ENCODE data around the gene PHF23. TPM values are rescaled to one million over a fixed set of nuclear protein-coding genes. Genes with fewer than 3 reads are reported as not detected.

The PHF23 gene
- total RNA-seq, 1 experiment from 2014 or later: 45.8 TPM

DNA sequence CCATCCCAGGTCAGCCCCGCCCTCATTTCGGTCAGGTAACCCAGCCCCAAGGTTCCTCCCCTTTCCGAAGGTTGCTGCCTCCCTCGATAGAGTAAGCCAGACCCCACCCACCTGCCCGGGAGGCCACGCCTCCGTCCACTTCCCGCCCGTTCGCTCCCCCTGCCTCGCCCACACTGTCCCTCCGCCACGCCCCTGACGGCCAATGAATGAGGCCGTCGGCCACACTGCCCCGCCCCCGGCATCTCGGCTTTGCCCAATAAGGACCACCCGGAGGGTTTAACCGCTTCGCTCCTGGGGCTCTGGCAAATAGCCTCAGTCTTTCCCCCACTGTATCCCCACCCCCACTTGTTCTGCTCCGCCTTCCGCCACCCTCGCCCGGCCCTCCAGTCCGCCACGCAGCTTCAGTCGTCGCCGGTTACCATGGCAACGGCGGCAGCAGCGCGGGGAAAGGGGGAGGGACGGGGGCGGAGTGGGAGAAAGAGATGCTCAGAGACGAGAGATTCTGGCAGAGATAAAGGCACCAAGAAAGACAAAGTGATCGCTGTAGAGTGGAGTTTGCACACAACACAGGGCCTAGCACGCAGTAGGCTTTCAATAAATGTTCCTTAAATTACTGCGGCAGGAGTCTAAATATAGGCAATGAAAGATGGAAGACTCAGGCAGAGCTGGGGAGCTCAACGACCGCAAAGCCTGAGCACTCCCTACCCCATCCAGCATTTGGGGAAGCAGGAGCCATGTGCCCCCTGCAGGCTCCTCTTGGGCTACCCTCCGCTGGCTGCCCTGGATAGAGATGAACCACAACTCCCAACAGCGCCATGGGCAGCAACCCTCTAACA lies 24.7 kb downstream of the PHF23 start:
- POLR2A ChIA-PET: interaction anchor here (0.7 to 1.1 kb wide), 5 partner anchors 14 to 221 kb away, joined by 3 to 6 read pairs (median 3); no protein-coding TSS in a partner anchor
- Mint-ChIP-seq H3K27ac (peak overlapping the region; percentile 98), H3K4me3 (peak overlapping the region; percentile 86), H3K36me3 (no peaks in the 10 kb centered on the region), H3K4me1 (peaks cover 61% of the 10 kb centered on the region), H3K9me3 (no peaks in the 10 kb centered on the region), H3K27me3 (ENCODE audit: low read depth) (peaks cover 4% of the 10 kb centered on the region; the same call in 1 of the 2 replicates)
- TF ChIP-seq ZNF121 (CRISPR knock-in tag; IDR thresholded peaks at IDR 0.05) (no peak), NFYB (CRISPR knock-in tag; conservative IDR thresholded peaks at IDR 0.05; ENCODE audit: low read depth) (peak; percentile 71), TEAD1 (CRISPR knock-in tag; IDR thresholded peaks at IDR 0.05) (no peak; the same call in 1 of the 2 replicates), ZNF396 (CRISPR knock-in tag; IDR thresholded peaks at IDR 0.05; ENCODE audit: borderline replicate concordance) (no peak), ZNF138 (CRISPR knock-in tag; conservative IDR thresholded peaks at IDR 0.05) (no peak), SP1 (CRISPR knock-in tag; conservative IDR thresholded peaks at IDR 0.05) (peak; percentile 92), CREB1 (CRISPR knock-in tag; IDR thresholded peaks at IDR 0.05) (no peak)
- TF ChIP-seq, protein P1, sequence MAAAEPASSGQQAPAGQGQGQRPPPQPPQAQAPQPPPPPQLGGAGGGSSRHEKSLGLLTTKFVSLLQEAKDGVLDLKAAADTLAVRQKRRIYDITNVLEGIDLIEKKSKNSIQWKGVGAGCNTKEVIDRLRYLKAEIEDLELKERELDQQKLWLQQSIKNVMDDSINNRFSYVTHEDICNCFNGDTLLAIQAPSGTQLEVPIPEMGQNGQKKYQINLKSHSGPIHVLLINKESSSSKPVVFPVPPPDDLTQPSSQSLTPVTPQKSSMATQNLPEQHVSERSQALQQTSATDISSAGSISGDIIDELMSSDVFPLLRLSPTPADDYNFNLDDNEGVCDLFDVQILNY (CRISPR knock-in tag; IDR thresholded peaks at IDR 0.05): 0 out of 2 replicates have a peak, but pooled peaks have one; percentile 30
- TF ChIP-seq, protein P2, sequence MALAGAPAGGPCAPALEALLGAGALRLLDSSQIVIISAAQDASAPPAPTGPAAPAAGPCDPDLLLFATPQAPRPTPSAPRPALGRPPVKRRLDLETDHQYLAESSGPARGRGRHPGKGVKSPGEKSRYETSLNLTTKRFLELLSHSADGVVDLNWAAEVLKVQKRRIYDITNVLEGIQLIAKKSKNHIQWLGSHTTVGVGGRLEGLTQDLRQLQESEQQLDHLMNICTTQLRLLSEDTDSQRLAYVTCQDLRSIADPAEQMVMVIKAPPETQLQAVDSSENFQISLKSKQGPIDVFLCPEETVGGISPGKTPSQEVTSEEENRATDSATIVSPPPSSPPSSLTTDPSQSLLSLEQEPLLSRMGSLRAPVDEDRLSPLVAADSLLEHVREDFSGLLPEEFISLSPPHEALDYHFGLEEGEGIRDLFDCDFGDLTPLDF (CRISPR knock-in tag; IDR thresholded peaks at IDR 0.05): no peak
- CTCF ChIA-PET: interaction anchor here (0.6 to 2.9 kb wide), 44 partner anchors 8 to 643 kb away, joined by 3 to 17 read pairs (median 5); partner anchors contain the start of genes ACAP1, ASGR1, CYB5D1 and DVL2
- ATAC-seq (peak; percentile 77), DNase-seq (ENCODE audit: low spot score) (peak; percentile 100)

DNA sequence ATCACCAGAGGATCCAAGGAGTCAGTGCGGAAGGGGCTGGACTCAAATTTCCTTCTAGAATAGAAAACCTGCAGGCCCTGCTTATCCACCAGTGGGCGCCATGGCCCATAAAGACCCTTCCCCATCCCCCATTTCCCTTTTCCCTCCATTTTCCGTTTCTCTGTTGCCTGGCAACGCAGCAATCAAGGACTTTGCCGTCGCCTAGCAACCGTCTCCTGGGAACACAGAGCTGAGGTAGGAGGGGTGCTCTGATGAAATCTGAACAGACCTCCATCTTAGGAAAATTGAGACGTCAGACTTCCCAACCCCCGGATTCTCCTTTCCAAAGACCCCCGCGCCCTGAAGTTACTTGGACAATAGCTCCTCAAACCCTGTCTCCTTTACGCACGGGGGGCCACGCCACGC lies 25.4 kb downstream of the PHF23 start:
- DNase-seq (ENCODE audit: low spot score): peak; percentile 97
- POLR2A ChIA-PET: interaction anchor here (1.0 to 1.1 kb wide), 3 partner anchors 13 to 92 kb away, joined by 3 to 6 read pairs (median 3); no protein-coding TSS in a partner anchor
- peaks cover 61% of the 10 kb centered on the region for H3K4me1 Mint-ChIP-seq
- peak overlapping the region; percentile 86 for H3K4me3 Mint-ChIP-seq
- peaks cover 3% of the 10 kb centered on the region; the same call in 1 of the 2 replicates for H3K27me3 Mint-ChIP-seq (ENCODE audit: low read depth)
- no peaks in the 10 kb centered on the region for H3K9me3 Mint-ChIP-seq
- H3K36me3 Mint-ChIP-seq: no peaks in the 10 kb centered on the region
- H3K27ac Mint-ChIP-seq: peak overlapping the region; percentile 93
- CTCF ChIA-PET: interaction anchor here (0.6 to 2.9 kb wide), 44 partner anchors 8 to 644 kb away, joined by 3 to 17 read pairs (median 5); partner anchors contain the start of genes ACAP1, ASGR1, CYB5D1 and DVL2
- ATAC-seq: peak; percentile 4
- no peak for TF ChIP-seq ZNF396 (CRISPR knock-in tag; IDR thresholded peaks at IDR 0.05; ENCODE audit: borderline replicate concordance)
- TF ChIP-seq TCF7 (CRISPR knock-in tag; IDR thresholded peaks at IDR 0.05; ENCODE audit: low read depth): no peak
- TF ChIP-seq, protein P3, sequence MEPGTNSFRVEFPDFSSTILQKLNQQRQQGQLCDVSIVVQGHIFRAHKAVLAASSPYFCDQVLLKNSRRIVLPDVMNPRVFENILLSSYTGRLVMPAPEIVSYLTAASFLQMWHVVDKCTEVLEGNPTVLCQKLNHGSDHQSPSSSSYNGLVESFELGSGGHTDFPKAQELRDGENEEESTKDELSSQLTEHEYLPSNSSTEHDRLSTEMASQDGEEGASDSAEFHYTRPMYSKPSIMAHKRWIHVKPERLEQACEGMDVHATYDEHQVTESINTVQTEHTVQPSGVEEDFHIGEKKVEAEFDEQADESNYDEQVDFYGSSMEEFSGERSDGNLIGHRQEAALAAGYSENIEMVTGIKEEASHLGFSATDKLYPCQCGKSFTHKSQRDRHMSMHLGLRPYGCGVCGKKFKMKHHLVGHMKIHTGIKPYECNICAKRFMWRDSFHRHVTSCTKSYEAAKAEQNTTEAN (CRISPR knock-in tag; IDR thresholded peaks at IDR 0.05): no peak
- no peak for TF ChIP-seq RORB (CRISPR knock-in tag; IDR thresholded peaks at IDR 0.05)
- no peak for TF ChIP-seq NFE2L1 (CRISPR knock-in tag; IDR thresholded peaks at IDR 0.05)
- TF ChIP-seq ETV6 (CRISPR knock-in tag; IDR thresholded peaks at IDR 0.05): peak; percentile 68; the same call in 1 of the 2 replicates
- TF ChIP-seq FOXK1 (CRISPR knock-in tag; IDR thresholded peaks at IDR 0.05): no peak
- TF ChIP-seq, protein P4, sequence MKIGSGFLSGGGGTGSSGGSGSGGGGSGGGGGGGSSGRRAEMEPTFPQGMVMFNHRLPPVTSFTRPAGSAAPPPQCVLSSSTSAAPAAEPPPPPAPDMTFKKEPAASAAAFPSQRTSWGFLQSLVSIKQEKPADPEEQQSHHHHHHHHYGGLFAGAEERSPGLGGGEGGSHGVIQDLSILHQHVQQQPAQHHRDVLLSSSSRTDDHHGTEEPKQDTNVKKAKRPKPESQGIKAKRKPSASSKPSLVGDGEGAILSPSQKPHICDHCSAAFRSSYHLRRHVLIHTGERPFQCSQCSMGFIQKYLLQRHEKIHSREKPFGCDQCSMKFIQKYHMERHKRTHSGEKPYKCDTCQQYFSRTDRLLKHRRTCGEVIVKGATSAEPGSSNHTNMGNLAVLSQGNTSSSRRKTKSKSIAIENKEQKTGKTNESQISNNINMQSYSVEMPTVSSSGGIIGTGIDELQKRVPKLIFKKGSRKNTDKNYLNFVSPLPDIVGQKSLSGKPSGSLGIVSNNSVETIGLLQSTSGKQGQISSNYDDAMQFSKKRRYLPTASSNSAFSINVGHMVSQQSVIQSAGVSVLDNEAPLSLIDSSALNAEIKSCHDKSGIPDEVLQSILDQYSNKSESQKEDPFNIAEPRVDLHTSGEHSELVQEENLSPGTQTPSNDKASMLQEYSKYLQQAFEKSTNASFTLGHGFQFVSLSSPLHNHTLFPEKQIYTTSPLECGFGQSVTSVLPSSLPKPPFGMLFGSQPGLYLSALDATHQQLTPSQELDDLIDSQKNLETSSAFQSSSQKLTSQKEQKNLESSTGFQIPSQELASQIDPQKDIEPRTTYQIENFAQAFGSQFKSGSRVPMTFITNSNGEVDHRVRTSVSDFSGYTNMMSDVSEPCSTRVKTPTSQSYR (CRISPR knock-in tag; IDR thresholded peaks at IDR 0.05): peak; percentile 96
- TF ChIP-seq ZNF416 (CRISPR knock-in tag; IDR thresholded peaks at IDR 0.05): no peak
- TF ChIP-seq KAT7 (CRISPR knock-in tag; IDR thresholded peaks at IDR 0.05; ENCODE audit: borderline replicate concordance): no peak
- TF ChIP-seq, protein P5, sequence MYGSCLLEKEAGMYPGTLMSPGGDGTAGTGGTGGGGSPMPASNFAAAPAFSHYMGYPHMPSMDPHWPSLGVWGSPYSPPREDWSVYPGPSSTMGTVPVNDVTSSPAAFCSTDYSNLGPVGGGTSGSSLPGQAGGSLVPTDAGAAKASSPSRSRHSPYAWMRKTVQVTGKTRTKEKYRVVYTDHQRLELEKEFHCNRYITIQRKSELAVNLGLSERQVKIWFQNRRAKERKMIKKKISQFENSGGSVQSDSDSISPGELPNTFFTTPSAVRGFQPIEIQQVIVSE (CRISPR knock-in tag; IDR thresholded peaks at IDR 0.05; ENCODE audit: borderline replicate concordance): no peak
- TF ChIP-seq MYBL2 (CRISPR knock-in tag; IDR thresholded peaks at IDR 0.05): no peak
- TF ChIP-seq, protein P6, sequence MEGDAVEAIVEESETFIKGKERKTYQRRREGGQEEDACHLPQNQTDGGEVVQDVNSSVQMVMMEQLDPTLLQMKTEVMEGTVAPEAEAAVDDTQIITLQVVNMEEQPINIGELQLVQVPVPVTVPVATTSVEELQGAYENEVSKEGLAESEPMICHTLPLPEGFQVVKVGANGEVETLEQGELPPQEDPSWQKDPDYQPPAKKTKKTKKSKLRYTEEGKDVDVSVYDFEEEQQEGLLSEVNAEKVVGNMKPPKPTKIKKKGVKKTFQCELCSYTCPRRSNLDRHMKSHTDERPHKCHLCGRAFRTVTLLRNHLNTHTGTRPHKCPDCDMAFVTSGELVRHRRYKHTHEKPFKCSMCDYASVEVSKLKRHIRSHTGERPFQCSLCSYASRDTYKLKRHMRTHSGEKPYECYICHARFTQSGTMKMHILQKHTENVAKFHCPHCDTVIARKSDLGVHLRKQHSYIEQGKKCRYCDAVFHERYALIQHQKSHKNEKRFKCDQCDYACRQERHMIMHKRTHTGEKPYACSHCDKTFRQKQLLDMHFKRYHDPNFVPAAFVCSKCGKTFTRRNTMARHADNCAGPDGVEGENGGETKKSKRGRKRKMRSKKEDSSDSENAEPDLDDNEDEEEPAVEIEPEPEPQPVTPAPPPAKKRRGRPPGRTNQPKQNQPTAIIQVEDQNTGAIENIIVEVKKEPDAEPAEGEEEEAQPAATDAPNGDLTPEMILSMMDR (IDR thresholded peaks at IDR 0.05): peak; percentile 59
